Thymus (tissue), 11 donors: ENCODE measurements around the gene RPL37A. TPM values are rescaled to one million over a fixed set of nuclear protein-coding genes. Genes with fewer than 3 reads are reported as not detected.

Experiments used
- DNase-seq, 9 donors: peaks; one replicate each; pipeline ENCODE4 v3.0.0-alpha.2; 2013; ENCODE audit warnings: low spot score in 9 of 9, low read depth in 6 of 9, missing footprints in 1 of 9
- H3K27ac ChIP-seq, 2 donors: one replicate each; pipeline ENCODE4 v1.5.1; 2013; ENCODE audit warnings: control low read depth in 1 of 2, low read depth in 1 of 2, low read length in 1 of 2, mild to moderate bottlenecking in 1 of 2, moderate library complexity in 1 of 2
- H3K27me3 ChIP-seq, 2 donors: one replicate each; pipeline ENCODE4 v1.5.1; 2013; ENCODE audit warnings: low read length in 1 of 2; ENCODE audit not compliant: control insufficient read depth in 2 of 2, insufficient read depth in 1 of 2
- H3K36me3 ChIP-seq, 2 donors: one replicate each; pipeline ENCODE4 v1.5.1; 2013; ENCODE audit warnings: low read length in 1 of 2, mild to moderate bottlenecking in 1 of 2, moderate library complexity in 1 of 2; ENCODE audit not compliant: control insufficient read depth in 2 of 2, insufficient read depth in 2 of 2
- H3K4me1 ChIP-seq, 2 donors: one replicate each; pipeline ENCODE4 v1.5.1; 2013; ENCODE audit warnings: low read length in 2 of 2; ENCODE audit not compliant: control insufficient read depth in 2 of 2, insufficient read depth in 2 of 2
- H3K4me3 ChIP-seq, 2 donors: one replicate each; pipeline ENCODE4 v1.5.1; 2013; ENCODE audit warnings: low read length in 2 of 2, control low read depth in 1 of 2, mild to moderate bottlenecking in 1 of 2
- H3K9me3 ChIP-seq, 2 donors: one replicate each; pipeline ENCODE4 v1.5.1; 2013; ENCODE audit warnings: low read length in 1 of 2, mild to moderate bottlenecking in 1 of 2; ENCODE audit not compliant: control insufficient read depth in 2 of 2, insufficient read depth in 1 of 2
- WGBS: extraction: QIAGEN DNeasy Blood & Tissue Kit; methylation state at CpG from one replicate; pipeline ENCODE4 v1.1.7; 2013; 5-methylcytosine and 5-hydroxymethylcytosine counted together
- polyA plus RNA-seq: library from polyadenylated mRNA; stranded (reverse); fragments of 200-250 nt; gene quantifications from one replicate; pipeline ENCODE4 v1.2.3, GENCODE V29; 2013
- total RNA-seq: library from RNA; stranded (reverse); fragments of 120-200 nt; gene quantifications from one replicate; pipeline ENCODE4 v1.2.4, GENCODE V29; 2013
- donor health status: healthy.

The RPL37A gene
- total and polyA plus RNA-seq, 2 donors, result 5,331 to 5,757 TPM

- no peak overlapping the region for H3K4me3 ChIP-seq
- no peaks in the 10 kb centered on the region for H3K9me3 ChIP-seq
- 96% methylated on average over 3 of the region's 3 CpGs for WGBS
- H3K27ac ChIP-seq, result no peak overlapping the region
- peaks cover under 1 to 8% of the 10 kb centered on the region in 2 donors for H3K4me1 ChIP-seq
- no peak for DNase-seq
- peaks cover 32 to 43% of the 10 kb centered on the region in 2 donors for H3K36me3 ChIP-seq
- no peaks in the 10 kb centered on the region for H3K27me3 ChIP-seq
Observed at GRCh38 chr2:216480221-216480620, 18.4 kb upstream of the RPL37A start.

- Histone ChIP-seq H3K27me3 (no peaks in the 10 kb centered on the region), H3K36me3 (peaks cover 28 to 31% of the 10 kb centered on the region in 2 donors)
- WGBS, result 94% methylated on average over 2 of the region's 2 CpGs
Observed at GRCh38 chr2:216482640-216483039, 16.0 kb upstream of the RPL37A start.

GRCh38 chr2:216485237-216485636 is 13.4 kb upstream of the RPL37A start:
- no peaks in the 10 kb centered on the region for H3K9me3 ChIP-seq
- H3K36me3 ChIP-seq, result peaks cover 12 to 16% of the 10 kb centered on the region in 2 donors
- H3K27ac ChIP-seq, result no peak overlapping the region
- no peaks in the 10 kb centered on the region for H3K27me3 ChIP-seq
- H3K4me1 ChIP-seq, result no peaks in the 10 kb centered on the region
- 97% methylated on average over 3 of the region's 3 CpGs for WGBS
- DNase-seq, result no peak
- no peak overlapping the region for H3K4me3 ChIP-seq

More at GRCh38 chr2:216482640-216483039, 16.0 kb upstream of the RPL37A start:
- no peaks in the 10 kb centered on the region for H3K9me3 ChIP-seq
- no peak for DNase-seq
- H3K27ac ChIP-seq, result no peak overlapping the region
- no peak overlapping the region for H3K4me3 ChIP-seq
- no peaks in the 10 kb centered on the region for H3K4me1 ChIP-seq

GRCh38 chr2:216485745-216486144 is 12.9 kb upstream of the RPL37A start:
- Histone ChIP-seq H3K36me3 (peaks cover 10 to 12% of the 10 kb centered on the region in 2 donors), H3K9me3 (no peaks in the 10 kb centered on the region), H3K27me3 (no peaks in the 10 kb centered on the region), H3K4me3 (no peak overlapping the region), H3K4me1 (no peaks in the 10 kb centered on the region), H3K27ac (no peak overlapping the region)
- DNase-seq, result no peak
- 87% methylated on average over 5 of the region's 5 CpGs for WGBS

GRCh38 chr2:216486271-216486670 is 12.4 kb upstream of the RPL37A start:
- no peak overlapping the region for H3K27ac ChIP-seq
- DNase-seq, result no peak

GRCh38 chr2:216486708-216487107 is 11.9 kb upstream of the RPL37A start:
- 49% methylated on average over 4 of the region's 4 CpGs for WGBS
- no peak for DNase-seq

More at GRCh38 chr2:216486271-216486670, 12.4 kb upstream of the RPL37A start:
- 98% methylated on average over 7 of the region's 7 CpGs for WGBS
- Histone ChIP-seq H3K9me3 (no peaks in the 10 kb centered on the region), H3K4me1 (no peaks in the 10 kb centered on the region), H3K4me3 (no peak overlapping the region), H3K27me3 (no peaks in the 10 kb centered on the region), H3K36me3 (peaks cover 10% of the 10 kb centered on the region in 2 donors)

GRCh38 chr2:216490061-216490460 is 8.6 kb upstream of the RPL37A start:
- WGBS, result 35% methylated on average over 1 of the region's 1 CpG
- no peak for DNase-seq

More at GRCh38 chr2:216486708-216487107, 11.9 kb upstream of the RPL37A start:
- Histone ChIP-seq H3K4me3 (no peak overlapping the region), H3K27me3 (no peaks in the 10 kb centered on the region), H3K27ac (no peak overlapping the region), H3K36me3 (peaks cover 9 to 10% of the 10 kb centered on the region in 2 donors), H3K4me1 (no peaks in the 10 kb centered on the region), H3K9me3 (no peaks in the 10 kb centered on the region)

GRCh38 chr2:216491793-216492596 is 6.6 kb upstream of the RPL37A start:
- no peak overlapping the region for H3K27ac ChIP-seq
- no peaks in the 10 kb centered on the region for H3K36me3 ChIP-seq
- H3K4me1 ChIP-seq, result no peaks in the 10 kb centered on the region
- WGBS, result 93% methylated on average over 9 of the region's 9 CpGs
- DNase-seq, result no peak
- H3K27me3 ChIP-seq, result no peaks in the 10 kb centered on the region
- no peak overlapping the region for H3K4me3 ChIP-seq
- H3K9me3 ChIP-seq, result no peaks in the 10 kb centered on the region

More at GRCh38 chr2:216490061-216490460, 8.6 kb upstream of the RPL37A start:
- Histone ChIP-seq H3K36me3 (no peaks in the 10 kb centered on the region), H3K27ac (no peak overlapping the region), H3K4me3 (no peak overlapping the region), H3K27me3 (no peaks in the 10 kb centered on the region), H3K9me3 (no peaks in the 10 kb centered on the region), H3K4me1 (no peaks in the 10 kb centered on the region)

GRCh38 chr2:216492597-216493333 is 5.9 kb upstream of the RPL37A start:
- peaks cover 0 to 3% of the 10 kb centered on the region in 2 donors for H3K4me1 ChIP-seq
- H3K9me3 ChIP-seq, result no peaks in the 10 kb centered on the region
- no peak for DNase-seq
- WGBS, result 90% methylated on average over 6 of the region's 6 CpGs
- H3K4me3 ChIP-seq, result no peak overlapping the region
- H3K36me3 ChIP-seq, result no peaks in the 10 kb centered on the region
- no peak overlapping the region for H3K27ac ChIP-seq
- H3K27me3 ChIP-seq, result no peaks in the 10 kb centered on the region
